Measurements from ENCODE around the gene CDHR3. TPM values are rescaled to one million over a fixed set of nuclear protein-coding genes. Genes with fewer than 3 reads are reported as not detected.
"Not testable (repeated sequence)": the region's sequence is repeated elsewhere in the genome, so short reads cannot be mapped to it uniquely, and the experiment has no call there.

The CDHR3 gene
- total RNA-seq, 1 experiment from 2014 or later, result 20.4 TPM

DNA sequence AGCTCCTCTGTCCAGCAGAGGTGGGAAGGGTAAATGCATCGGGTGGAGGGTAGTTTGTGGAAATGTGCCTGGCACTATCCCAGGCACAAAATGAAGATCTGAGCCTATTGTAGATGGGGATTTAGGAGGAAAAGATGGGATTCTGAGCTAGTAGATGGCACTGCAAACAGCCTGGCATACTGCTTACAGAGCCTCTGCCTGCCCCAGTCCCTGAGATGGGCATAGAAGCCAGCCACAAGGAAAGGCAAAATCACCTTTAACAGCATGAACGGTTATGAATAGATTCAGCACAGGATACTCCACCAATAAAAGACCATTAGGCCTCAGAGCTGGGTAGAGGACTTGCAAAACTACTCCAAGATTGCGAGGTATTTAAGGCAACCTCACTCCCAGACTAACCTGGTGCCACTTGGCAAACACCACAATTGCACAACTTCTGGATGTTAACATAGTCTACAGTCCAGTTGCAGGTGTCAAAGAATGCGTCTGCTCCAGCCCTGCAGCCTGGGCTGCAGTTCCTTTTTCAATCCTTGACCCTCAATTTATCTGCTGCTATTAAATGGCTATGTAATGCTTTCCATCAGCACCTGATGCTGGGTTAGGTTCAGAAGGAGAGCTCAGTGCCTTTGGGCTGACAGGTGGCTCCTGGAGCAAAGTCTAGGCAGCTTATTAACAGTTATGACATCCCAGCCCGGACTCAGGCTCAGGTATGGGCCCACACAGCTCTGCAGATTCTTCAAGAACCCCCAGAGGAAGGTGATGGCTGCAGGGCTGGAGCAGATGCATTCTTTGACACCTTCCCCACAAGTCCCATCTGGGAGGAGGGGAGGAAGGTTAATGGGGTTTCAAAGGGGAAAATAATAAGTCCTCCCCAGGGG is 34.0 kb downstream of the CDHR3 start:
- no peak for DNase-seq (ENCODE audit: low spot score)

DNA sequence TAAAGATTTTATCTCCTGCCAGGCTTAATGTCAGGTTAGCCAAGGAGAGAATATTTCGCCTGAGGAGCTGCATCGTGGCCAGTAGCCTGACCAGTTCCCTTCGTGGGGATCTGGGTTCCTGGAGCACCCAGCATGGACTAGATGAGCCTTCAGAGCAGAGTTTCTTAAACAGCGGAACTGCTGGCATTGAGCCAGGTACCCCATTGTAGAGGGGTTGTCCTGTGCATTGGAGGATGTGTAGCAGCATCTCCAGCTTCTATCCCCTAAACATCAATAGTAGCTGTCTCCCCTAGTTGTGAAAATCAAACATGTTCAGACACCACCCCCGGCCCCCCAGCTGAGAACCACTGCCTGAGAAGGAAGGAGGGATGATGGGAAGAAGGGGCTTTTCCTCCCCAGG is 36.2 kb downstream of the CDHR3 start:
- no peak for DNase-seq (ENCODE audit: low spot score)

DNA sequence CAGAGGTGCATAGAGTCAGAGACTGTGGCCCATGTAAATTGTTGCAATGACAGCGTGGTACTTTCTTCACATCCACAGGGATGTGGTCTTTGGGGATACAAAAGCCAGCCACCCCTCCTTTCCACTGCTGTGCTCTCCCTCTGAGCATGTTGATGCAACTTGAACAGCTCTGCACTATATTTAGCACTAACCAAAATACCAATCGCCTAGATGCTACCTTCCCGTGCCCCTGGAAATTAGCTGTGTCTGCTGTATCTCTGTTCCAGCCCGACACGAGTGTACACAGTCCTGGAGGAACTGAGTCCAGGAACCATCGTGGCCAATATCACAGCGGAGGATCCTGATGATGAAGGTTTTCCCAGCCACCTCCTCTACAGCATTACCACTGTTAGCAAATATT is 38.1 kb downstream of the CDHR3 start:
- DNase-seq (ENCODE audit: low spot score), result no peak

DNA sequence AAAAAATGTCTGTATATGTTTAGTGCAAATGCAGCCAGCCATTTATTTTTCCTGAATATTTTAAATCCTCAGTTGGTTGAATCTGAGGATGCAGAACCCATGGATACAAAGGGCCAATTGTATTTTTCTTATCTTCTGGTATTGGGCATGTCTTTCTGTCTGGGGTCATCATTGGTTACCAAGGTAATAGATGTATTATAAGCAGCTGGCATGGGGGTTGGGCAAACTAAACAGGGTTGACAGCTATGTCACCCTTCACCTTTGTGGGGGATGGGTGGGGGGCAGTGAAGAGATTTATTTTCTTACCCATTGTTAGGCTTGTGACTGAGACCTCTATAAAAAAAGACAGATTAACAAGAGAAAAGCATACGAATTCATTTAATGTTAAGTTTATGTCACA is 38.8 kb downstream of the CDHR3 start:
- DNase-seq (ENCODE audit: low spot score), result no peak

DNA sequence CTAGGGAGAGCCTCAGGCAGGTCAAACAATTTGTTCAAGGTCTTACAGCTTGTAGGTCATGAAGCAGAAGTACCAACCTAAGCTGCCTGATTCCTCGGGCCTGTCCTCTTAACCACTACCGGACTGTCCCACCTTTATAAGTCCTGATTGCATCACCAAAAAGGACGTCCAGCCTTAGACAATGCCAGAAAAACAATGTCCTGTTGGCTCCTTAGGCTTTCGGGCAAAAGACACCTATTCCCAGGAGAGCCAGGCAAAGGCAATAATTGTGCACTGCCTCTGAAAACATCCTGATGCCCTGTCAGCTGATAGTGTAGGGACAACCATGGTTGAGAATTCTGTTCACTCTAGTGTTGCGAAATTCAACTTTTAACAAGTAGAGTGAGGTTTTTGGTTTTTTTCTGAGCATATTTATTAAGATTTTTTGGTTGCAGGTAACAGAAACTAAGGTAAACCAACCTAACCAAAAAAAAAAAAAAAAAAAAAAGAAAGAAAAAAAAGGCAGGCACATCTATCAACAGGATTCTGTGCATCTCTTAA is 40.5 kb downstream of the CDHR3 start:
- no peak for DNase-seq (ENCODE audit: low spot score)

DNA sequence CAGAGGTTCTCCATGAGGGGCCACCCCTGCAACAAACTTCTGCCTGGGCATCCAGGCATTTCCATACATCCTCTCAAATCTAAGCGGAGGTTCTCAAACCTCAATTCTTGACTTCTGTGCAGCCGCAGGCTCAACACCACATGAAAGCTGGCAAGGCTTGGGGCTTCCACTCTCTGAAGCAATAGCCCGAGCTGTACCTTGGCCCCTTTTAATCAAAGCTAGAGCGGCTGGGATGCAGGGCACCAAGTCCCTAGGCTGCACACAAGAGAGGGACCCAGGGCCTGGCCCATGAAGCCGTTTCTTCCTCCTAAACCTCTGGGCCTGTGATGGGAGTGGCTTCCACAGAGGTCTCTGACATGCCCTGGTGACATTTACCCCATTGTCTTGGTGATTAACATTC is 43.8 kb downstream of the CDHR3 start:
- DNase-seq (ENCODE audit: low spot score), result no peak

DNA sequence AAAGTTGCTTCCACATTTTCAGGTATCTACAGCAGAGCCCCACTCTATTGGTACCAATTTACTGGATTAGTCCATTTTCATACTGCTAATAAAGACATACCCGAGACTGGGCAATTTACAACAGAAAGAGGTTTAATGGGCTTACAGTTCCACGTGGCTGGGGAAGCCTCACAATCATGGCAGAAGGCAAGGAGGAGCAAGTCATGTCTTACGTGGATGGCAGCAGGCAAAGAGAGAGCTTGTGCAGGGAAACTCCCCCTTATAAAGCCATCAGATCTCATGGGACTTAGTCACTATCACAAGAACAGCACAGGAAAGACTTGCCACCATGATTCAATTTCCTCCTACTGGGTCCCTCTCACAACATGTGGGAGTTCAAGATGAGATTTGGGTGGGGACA is 44.7 kb downstream of the CDHR3 start:
- DNase-seq (ENCODE audit: low spot score), result not testable (repeated sequence)

DNA sequence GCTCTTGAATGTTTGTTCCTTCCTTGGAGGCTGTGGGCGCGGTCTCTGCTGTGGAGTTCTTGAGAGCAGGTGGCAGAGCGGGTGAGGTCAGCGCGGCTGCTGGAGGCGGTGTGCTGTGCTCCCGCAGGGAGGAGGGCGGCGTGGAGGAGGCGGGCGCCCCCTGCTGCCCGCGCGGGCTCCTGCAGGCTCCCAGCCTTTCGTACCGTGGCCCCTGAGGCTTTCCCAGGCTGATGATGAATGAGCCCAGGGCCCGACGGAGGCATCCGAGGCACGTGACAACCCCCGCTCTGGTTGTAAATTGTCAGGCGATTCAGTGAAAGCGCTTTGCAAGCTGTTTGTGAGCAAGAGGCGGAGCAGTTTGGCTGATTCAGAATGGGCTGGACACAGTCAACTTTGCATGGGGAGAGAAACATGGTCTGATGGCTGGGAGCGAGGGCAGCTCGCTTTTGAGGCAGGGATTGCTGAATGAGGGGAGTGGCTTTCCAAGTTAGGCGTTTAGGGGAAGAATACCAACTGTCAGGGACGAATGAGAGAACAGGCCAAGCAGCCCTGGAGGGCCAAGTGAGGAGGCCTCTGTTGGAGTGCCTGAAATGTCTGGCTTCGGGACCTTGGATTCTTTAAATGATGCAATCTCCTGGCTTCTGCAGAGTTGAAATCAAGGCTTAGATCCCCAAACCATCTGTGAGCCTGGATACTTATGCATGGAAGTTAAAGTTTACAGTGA is 46.6 kb downstream of the CDHR3 start:
- peak; percentile 89 for DNase-seq (ENCODE audit: low spot score)

DNA sequence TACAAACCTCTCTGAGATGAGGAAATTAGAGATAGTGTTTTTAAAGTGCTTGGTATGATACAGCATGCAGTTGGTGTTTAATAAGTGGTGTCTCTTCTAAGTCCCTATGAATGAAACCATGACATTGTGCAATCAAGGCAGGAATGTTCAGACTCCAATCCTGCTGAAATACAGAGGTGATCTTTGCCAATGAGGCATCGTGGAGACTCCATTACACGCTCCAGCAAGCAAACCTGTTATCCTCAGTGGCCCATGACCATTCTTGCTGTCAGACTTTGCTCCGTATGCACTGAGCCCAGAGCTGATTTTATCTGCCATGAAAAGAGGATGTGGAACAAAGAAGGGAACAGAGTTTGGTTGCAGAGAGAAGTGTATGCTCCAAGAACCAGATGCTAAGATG is 47.3 kb downstream of the CDHR3 start:
- no peak for DNase-seq (ENCODE audit: low spot score)

DNA sequence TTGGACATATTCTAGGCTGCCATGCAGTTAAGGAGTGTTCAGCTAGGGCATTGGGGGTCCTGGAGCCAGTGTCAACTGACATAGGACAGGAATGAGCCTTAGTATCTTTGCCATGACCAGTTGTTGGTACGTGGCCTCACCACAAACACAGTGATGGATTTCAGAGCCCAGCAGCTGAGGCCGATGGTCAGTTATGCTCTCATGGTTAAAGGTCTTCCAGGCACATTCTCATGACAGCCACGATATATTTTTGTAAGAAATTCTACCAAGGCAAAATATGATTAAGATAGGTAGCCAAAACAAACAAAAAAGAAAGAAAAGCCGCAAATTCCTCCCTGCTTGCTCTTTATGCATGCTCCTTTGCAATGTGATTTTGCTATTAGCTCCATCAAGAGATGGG is 47.8 kb downstream of the CDHR3 start:
- DNase-seq (ENCODE audit: low spot score), result no peak

DNA sequence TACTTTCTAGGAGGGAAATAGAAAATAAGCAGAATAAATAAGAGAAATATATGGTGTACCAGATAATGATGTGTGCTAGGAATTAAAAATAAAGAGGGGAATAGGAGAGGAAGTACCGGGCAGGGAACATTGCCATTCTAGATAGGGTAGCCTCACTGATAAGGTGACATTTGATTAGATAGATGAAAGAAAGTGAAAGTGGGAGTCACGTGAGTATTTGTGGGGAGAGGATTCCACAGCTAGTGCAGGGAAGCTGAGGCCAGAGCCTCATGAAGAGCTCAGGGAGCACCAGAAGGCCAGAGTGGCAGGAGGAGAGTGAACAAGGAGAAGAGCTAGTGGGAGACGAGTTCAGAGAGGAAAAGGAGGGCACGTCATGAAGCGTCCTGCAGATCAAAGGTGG is 49.1 kb downstream of the CDHR3 start:
- no peak for DNase-seq (ENCODE audit: low spot score)

DNA sequence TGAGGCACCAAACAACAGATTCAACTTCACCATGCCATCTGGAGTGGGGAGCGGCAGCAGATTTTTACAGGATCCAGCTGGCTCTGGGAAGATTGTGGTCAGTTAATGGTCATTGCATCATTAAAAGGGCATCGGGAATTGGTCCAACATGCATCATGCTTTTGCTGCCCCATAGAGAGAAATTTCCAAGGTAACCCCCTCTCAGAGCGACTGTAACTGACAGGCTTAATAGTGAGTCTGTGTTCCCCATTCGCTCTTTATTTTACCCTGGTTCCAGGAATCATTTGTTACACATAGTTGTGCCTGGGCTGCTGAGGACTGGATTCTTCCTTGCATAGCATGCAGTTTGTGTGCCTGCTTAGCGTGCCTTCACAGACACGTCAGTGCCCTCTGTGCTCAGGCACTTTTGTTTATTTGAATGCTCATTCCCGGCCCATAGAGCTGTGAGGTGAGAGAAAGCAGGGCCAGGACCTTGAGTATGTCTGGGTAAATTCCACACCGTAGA is 49.9 kb downstream of the CDHR3 start:
- no peak for DNase-seq (ENCODE audit: low spot score)

DNA sequence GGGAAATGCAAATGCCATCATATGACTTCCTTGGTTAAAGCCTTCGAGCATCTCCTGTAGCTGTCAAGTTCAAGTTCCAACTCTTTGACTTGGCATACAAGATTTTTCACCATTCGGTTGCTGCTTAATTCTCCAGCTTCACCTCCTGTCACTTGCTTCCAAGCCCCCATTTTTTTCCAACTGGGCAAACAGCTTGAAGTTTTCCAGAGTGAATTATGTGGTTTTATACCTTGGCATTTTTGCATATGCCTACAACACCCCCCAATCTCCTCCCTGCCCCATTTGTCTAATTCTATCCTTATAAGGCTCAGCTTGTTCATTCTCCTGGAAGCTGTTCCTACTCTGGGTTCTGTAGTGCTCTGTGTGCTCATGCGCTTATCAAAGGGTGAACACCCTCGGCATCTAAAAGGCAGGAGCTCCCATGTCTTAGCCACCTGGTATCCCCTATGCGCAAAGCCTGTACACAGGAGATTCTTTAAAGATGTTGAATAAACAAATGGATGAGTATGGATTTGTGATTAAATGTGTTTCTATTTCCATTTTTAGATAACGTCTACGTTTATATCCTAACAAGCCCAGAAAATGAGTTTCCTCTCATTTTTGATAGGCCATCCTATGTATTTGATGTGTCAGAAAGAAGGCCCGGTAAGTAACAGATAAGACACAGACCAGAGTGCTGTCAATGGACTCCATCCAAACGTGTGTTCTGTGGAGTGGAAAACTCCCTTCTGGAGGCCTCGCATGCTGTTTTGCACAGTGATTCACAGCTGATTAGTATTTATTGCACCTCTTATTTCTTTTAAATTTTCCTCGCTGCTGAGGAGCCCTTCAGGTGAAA is 52.5 kb downstream of the CDHR3 start:
- DNase-seq (ENCODE audit: low spot score), result no peak

DNA sequence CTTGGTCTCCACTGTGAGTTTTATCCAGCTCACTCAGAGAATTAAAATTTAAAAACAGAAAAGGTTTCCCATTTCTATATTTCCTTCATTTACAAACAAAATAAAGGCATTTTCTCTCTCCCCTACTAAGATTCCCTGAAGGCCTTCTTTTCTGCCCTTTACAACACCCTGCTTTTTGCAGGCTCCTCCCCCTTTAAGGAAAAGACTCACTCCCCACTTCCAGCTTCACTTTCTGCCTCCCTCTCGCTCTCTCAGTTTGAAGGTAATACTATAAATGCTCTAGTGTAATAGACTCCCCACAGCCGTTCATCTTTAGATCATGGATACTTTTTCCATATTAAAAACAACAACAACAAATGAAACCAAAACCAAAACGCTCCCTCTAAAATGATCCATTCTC is 53.3 kb downstream of the CDHR3 start:
- DNase-seq (ENCODE audit: low spot score), result no peak

DNA sequence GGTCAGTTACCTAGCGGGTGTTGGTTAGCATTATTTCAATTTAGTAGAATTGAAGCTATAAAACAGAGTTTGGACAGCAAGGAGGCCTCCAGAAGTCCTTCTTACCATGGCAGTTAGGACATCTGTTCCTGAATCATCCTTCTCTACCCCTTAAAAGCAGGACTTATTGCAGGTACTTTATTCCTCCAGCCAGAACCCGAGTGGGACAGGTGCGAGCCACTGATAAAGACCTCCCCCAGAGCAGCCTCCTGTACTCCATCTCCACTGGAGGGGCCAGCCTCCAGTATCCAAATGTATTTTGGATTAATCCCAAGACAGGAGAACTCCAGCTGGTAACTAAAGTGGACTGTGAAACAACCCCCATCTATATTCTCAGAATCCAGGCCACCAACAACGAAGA is 54.6 kb downstream of the CDHR3 start:
- no peak for DNase-seq (ENCODE audit: low spot score)

DNA sequence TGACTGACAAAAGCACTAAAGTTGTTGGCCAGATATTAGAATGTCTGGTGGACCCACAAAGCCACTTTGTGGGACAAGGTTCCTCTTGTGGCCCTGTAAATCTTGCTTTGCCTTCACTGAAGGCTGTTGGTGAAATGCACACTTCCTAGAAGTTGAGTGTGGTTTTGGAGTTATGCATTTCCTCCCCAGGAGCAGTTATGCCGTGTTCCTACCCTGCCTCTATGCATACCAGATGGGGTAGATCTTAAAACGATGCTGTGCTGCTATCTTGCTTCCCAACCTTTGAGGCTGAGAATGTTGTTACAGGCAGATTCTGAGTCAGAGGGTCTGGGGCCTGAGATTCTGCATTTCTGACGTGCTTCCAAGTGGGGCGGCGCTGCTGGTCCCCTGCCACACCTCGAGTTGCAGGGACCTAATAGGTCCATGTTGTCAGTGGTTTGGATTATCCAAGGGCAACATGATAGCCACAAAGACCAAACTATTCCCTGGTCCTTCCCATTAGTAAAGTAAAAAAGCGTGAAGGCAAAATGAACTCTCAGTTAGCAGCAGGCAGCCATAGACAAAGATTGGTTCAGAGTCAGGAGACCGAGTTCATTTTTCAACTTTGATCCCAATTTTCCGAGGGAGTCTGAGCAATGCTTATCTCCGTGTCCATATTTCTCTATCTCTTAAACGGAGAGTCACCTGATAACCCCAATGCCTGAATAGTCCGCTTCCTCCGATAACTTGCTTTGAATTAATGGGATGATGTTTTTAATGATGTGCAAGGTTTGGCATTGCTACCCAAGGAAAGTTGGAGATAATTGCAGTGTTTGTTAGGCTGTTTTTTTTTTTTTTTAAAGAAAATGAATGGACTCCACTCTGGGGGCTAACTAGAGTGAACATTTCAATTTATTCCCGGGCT is 55.8 kb downstream of the CDHR3 start:
- DNase-seq (ENCODE audit: low spot score), result no peak

DNA sequence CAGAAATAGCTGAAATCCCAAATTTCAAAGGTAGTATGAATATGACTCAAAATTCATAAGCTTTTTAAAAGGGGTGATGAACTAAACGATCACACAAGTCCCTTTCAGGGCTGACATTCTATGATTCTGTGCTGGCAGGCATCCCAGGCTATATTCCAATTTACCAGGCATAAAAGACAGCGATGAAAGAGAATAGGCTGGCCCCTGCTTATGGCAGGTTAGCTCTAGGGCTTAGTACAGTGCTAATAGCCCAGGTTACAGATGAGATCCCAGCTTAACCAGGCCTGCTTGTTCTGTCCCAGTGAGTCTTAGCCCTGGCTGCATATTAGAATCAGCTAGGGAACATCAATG is 56.4 kb downstream of the CDHR3 start:
- no peak for DNase-seq (ENCODE audit: low spot score)

DNA sequence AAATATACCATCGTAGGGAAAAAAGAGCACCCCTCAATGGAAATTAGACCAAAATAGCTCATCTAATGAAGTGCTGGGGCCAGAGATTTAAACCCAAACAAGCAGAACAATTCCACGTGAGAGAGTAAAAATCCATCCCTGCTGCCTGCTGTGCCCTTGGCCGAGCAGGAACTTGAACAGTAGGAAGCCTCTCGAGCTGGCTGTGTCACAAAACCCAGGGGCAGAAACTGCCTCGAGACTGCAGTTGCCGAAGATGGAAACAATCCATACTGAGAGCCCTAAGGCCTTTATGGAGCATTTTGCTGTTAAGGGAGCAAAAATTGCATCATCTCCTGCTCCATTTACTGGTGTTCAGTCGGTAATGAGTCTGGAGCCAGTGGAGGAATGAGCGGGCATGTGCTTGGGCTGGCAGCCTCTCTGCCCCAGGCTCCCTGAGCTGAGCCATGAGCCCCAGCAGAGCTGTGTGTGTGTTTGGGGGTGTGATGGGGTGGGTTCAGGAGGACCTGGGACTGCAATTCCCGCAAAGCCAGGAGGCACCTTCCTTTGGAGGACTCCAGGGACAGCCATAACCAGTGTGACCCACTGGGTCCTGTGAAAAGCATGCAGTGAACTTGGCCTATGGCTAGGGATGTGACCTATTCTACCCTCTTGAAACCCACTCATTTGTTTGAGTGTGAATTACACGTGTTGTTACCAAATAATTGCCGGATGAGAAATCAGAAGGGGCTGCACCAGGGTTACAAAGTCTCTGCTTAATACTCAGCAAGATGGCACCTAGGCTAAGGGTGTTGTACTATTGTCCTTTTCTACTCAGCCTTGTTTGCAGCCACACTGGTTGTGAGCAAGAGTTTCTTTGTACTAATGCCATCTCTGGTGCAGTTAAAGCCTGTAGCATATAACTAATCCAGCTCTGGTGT is 58.3 kb downstream of the CDHR3 start:
- DNase-seq (ENCODE audit: low spot score), result no peak

DNA sequence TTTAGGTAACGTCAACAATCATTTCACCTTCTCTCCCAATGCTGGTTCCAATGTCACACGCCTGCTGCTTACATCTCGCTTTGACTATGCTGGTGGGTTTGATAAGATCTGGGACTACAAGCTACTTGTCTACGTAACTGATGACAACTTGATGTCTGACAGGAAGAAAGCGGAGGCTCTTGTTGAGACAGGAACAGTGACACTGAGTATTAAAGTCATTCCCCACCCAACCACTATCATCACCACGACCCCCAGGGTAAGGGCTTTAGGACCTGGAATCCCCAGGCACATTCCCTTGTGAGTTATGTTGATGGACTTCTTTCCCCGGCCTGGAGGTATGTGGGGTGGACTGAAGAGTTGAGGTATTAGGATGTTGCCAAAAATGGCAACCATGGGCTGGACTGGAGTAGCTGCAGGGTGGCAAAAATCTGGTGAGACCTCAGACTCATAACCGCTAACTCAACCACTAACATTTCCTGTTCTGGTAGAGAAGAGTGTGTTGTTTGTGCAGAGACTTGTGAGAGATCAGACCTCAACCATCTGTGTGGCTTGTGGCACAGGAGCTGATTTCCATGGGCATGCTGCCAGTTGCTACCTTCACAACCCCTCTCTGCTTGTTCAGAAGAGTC is 59.2 kb downstream of the CDHR3 start:
- no peak for DNase-seq (ENCODE audit: low spot score)

Measured in HT-29 (cell line).